ENCODE data around the gene AURKA.

DNA sequence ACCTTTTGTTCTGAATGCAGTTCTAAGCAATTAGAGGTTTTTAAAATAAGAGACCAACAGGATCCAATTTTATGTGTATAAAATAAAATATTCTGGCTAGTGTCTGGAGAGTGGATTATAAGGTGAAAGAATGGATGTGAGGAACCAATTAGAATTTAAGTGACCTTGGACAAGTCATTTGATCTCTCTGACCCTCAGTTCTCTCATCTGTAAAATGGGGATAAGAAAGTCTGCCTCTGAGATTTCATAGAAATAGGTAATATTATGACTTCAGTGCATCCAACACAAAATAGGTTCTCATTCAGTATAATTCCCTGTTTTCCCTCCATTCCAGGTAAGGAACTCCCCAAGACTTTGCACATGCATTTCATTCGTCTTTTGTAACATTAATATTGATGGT, 38.9 kb upstream of the AURKA start:
- TF ChIP-seq, protein P1, sequence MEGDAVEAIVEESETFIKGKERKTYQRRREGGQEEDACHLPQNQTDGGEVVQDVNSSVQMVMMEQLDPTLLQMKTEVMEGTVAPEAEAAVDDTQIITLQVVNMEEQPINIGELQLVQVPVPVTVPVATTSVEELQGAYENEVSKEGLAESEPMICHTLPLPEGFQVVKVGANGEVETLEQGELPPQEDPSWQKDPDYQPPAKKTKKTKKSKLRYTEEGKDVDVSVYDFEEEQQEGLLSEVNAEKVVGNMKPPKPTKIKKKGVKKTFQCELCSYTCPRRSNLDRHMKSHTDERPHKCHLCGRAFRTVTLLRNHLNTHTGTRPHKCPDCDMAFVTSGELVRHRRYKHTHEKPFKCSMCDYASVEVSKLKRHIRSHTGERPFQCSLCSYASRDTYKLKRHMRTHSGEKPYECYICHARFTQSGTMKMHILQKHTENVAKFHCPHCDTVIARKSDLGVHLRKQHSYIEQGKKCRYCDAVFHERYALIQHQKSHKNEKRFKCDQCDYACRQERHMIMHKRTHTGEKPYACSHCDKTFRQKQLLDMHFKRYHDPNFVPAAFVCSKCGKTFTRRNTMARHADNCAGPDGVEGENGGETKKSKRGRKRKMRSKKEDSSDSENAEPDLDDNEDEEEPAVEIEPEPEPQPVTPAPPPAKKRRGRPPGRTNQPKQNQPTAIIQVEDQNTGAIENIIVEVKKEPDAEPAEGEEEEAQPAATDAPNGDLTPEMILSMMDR (IDR thresholded peaks at IDR 0.05; ENCODE audit: insufficient read depth, low read length, poor library complexity, severe bottlenecking): no peak
- TF ChIP-seq EZH2phosphoT487 (conservative IDR thresholded peaks at IDR 0.05; ENCODE audit: low read length): no peak

All from SU-DHL-6 (cell line).